HepG2 (cell line): ENCODE results near the gene STAT5A.

Source experiments
- ESRRA ChIP-seq: sonication (generic); formaldehyde crosslinking; IDR thresholded peaks from 2 replicates; pipeline ENCODE4 v1.5.1; 2020; ENCODE audit warnings: mild to moderate bottlenecking, low read depth, missing genetic modification reagents
- ZBTB1 ChIP-seq: sonication (generic); formaldehyde crosslinking; IDR thresholded peaks from 2 replicates; pipeline ENCODE4 v1.4.0; 2020; ENCODE audit warnings: missing genetic modification reagents, borderline replicate concordance
- TF ChIP-seq, protein P1 (sequence below): sonication (generic); formaldehyde crosslinking; IDR thresholded peaks from 2 replicates; pipeline ENCODE4 v1.5.0; 2020; ENCODE audit warnings: mild to moderate bottlenecking, missing genetic modification reagents, moderate library complexity

GRCh38 chr17:42346481-42346880 lies 58.2 kb downstream of the STAT5A start:
- TF ChIP-seq ZBTB1 (CRISPR knock-in tag) (no peak), ESRRA (CRISPR knock-in tag) (no peak)
- TF ChIP-seq, protein P1, sequence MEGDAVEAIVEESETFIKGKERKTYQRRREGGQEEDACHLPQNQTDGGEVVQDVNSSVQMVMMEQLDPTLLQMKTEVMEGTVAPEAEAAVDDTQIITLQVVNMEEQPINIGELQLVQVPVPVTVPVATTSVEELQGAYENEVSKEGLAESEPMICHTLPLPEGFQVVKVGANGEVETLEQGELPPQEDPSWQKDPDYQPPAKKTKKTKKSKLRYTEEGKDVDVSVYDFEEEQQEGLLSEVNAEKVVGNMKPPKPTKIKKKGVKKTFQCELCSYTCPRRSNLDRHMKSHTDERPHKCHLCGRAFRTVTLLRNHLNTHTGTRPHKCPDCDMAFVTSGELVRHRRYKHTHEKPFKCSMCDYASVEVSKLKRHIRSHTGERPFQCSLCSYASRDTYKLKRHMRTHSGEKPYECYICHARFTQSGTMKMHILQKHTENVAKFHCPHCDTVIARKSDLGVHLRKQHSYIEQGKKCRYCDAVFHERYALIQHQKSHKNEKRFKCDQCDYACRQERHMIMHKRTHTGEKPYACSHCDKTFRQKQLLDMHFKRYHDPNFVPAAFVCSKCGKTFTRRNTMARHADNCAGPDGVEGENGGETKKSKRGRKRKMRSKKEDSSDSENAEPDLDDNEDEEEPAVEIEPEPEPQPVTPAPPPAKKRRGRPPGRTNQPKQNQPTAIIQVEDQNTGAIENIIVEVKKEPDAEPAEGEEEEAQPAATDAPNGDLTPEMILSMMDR (CRISPR knock-in tag): no peak
